ENCODE results near the gene SLC23A2. TPM values are rescaled to one million over a fixed set of nuclear protein-coding genes. Genes with fewer than 3 reads are reported as not detected.

SLC23A2 gene
- total RNA-seq, 2 experiments from 2014 or later, result 14.3 to 25.7 TPM

- intact Hi-C loops (cut with micrococcal nuclease; ENCODE audit: unreplicated experiment), result no loop called here
- Histone ChIP-seq H3K79me2 (ENCODE audit: insufficient read depth, low read depth, low read length) (no peaks in the 10 kb centered on the region), H3K36me3 (ENCODE audit: insufficient read depth, low read length) (peaks cover 30% of the 10 kb centered on the region), H3K9me2 (ENCODE audit: insufficient read depth, low read length) (no peaks in the 10 kb centered on the region), H3K27ac (ENCODE audit: low read depth, low read length, poor library complexity, severe bottlenecking) (no peak overlapping the region), H4K20me1 (ENCODE audit: insufficient read depth, low read length) (no peaks in the 10 kb centered on the region), H2AFZ (ENCODE audit: low read length) (no peak overlapping the region), H3K9me3 (ENCODE audit: low read length) (no peaks in the 10 kb centered on the region), H3K4me3 (ENCODE audit: low read depth, low read length, poor library complexity, severe bottlenecking) (no peak overlapping the region), H3K4me1 (ENCODE audit: insufficient read depth, low read length, poor library complexity, severe bottlenecking) (peaks cover 20% of the 10 kb centered on the region), H3K4me2 (ENCODE audit: low read length) (no peak overlapping the region)
- ChIA-PET POLR2A (no interaction called here), CTCF (ENCODE audit: unreplicated experiment) (no interaction called here)
- TF ChIP-seq CTCF (conservative IDR thresholded peaks at IDR 0.05; ENCODE audit: low read length) (no peak), EZH2phosphoT487 (IDR thresholded peaks at IDR 0.05; ENCODE audit: borderline replicate concordance, low read depth, low read length) (no peak)
- DNase-seq (ENCODE audit: low spot score), result no peak
- BruUV-seq (replicated peaks), result no TSS peak
Measured at GRCh38 chr20:4897600-4897999, 103.7 kb downstream of the SLC23A2 start.

DNA sequence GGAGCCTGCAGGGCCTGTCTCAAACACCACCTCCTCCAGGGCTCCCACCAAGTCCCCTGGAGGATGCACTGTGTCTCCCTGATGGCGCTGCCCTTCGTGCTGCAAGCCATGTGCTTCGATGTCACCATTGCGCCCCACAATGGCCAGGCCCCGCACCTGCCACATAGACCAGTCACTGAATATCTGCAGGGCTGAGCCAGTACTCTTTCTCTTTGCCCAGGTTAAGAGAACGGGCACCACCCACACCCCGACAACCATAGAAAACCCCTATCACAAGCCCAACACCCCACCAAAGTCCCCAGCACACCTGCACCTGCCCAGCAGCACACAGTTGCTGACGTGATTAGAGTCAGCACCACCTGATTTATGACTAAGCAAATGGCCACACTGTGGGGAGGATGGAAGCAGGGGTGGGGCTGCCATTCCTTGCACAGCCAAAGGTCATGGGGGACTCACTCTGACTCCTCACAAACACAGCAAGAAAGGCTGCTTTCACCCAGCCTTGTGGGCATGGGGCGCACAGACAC lies 104.3 kb downstream of the SLC23A2 start:
- POLR2A ChIA-PET, result no interaction called here
- Histone ChIP-seq H3K4me3 (ENCODE audit: low read depth, low read length, poor library complexity, severe bottlenecking) (no peak overlapping the region), H3K79me2 (ENCODE audit: insufficient read depth, low read depth, low read length) (no peaks in the 10 kb centered on the region), H4K20me1 (ENCODE audit: insufficient read depth, low read length) (no peaks in the 10 kb centered on the region), H3K4me2 (ENCODE audit: low read length) (no peak overlapping the region), H2AFZ (ENCODE audit: low read length) (no peak overlapping the region), H3K9me3 (ENCODE audit: low read length) (no peaks in the 10 kb centered on the region), H3K4me1 (ENCODE audit: insufficient read depth, low read length, poor library complexity, severe bottlenecking) (peaks cover 20% of the 10 kb centered on the region), H3K36me3 (ENCODE audit: insufficient read depth, low read length) (peaks cover 27% of the 10 kb centered on the region), H3K9me2 (ENCODE audit: insufficient read depth, low read length) (no peaks in the 10 kb centered on the region), H3K27ac (ENCODE audit: low read depth, low read length, poor library complexity, severe bottlenecking) (no peak overlapping the region)
- CTCF ChIA-PET (ENCODE audit: unreplicated experiment), result no interaction called here
- TF ChIP-seq EZH2phosphoT487 (IDR thresholded peaks at IDR 0.05; ENCODE audit: borderline replicate concordance, low read depth, low read length) (no peak), CTCF (conservative IDR thresholded peaks at IDR 0.05; ENCODE audit: low read length) (peak; percentile 59)
- intact Hi-C loops (cut with micrococcal nuclease; ENCODE audit: unreplicated experiment), result no loop called here
- DNase-seq (ENCODE audit: low spot score), result peak; percentile 22
- no TSS peak for BruUV-seq (replicated peaks)

DNA sequence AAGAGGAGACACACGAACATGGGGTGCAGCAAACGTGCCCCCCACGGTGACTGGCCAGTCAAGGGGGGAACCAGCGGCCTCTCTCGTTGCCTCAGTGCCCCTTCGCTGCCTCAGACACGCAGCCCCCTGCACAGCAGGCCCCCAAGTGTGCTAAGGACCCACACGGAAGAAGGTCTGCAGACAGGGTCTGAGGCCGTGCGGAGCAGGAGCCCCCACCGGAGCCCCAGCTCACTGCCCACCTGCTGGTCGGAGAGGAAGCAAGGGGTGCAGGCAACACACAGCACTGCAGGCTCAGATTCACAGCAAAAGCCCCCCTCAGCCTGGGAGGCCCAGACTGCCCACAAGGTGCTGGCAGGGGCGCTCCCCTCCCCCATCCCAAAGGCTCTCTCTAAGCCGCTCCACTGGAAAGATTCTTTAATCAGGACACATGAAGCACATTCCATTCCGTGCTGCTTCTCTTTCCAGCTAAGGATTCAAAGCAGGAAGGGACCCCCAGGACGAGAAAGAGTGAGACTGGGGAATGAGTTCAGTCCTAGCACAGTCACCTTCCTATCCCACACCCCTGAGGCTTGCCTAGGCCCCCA lies 105.1 kb downstream of the SLC23A2 start:
- BruUV-seq (replicated peaks), result no TSS peak
- peaks cover 20% of the 10 kb centered on the region for H3K4me1 ChIP-seq (ENCODE audit: insufficient read depth, low read length, poor library complexity, severe bottlenecking)
- no peak for DNase-seq (ENCODE audit: low spot score)
- ChIA-PET POLR2A (no interaction called here), CTCF (ENCODE audit: unreplicated experiment) (no interaction called here)
- no peaks in the 10 kb centered on the region for H3K79me2 ChIP-seq (ENCODE audit: insufficient read depth, low read depth, low read length)
- intact Hi-C loops (cut with micrococcal nuclease; ENCODE audit: unreplicated experiment), result no loop called here
- no peaks in the 10 kb centered on the region for H3K9me3 ChIP-seq (ENCODE audit: low read length)
- no peaks in the 10 kb centered on the region for H3K9me2 ChIP-seq (ENCODE audit: insufficient read depth, low read length)
- H3K36me3 ChIP-seq (ENCODE audit: insufficient read depth, low read length), result peaks cover 21% of the 10 kb centered on the region
- H2AFZ ChIP-seq (ENCODE audit: low read length), result no peak overlapping the region
- H3K4me3 ChIP-seq (ENCODE audit: low read depth, low read length, poor library complexity, severe bottlenecking), result no peak overlapping the region
- TF ChIP-seq EZH2phosphoT487 (IDR thresholded peaks at IDR 0.05; ENCODE audit: borderline replicate concordance, low read depth, low read length), result no peak
- no peak for TF ChIP-seq CTCF (conservative IDR thresholded peaks at IDR 0.05; ENCODE audit: low read length)
- no peaks in the 10 kb centered on the region for H4K20me1 ChIP-seq (ENCODE audit: insufficient read depth, low read length)
- no peak overlapping the region for H3K27ac ChIP-seq (ENCODE audit: low read depth, low read length, poor library complexity, severe bottlenecking)
- H3K4me2 ChIP-seq (ENCODE audit: low read length), result no peak overlapping the region
